NOMO-1 treated with DMSO at 0.1 percent for 48 hours (cell line): ENCODE data around the gene CLRN2.
"Not testable (repeated sequence)": the region's sequence is repeated elsewhere in the genome, so short reads cannot be mapped to it uniquely, and the experiment has no call there.

Experiments used
- DNase-seq: peaks from one replicate; lab custom pipeline; 2025; ENCODE audit not compliant: unreplicated experiment; lab: John Stamatoyannopoulos, UW

The CLRN2 gene

DNA sequence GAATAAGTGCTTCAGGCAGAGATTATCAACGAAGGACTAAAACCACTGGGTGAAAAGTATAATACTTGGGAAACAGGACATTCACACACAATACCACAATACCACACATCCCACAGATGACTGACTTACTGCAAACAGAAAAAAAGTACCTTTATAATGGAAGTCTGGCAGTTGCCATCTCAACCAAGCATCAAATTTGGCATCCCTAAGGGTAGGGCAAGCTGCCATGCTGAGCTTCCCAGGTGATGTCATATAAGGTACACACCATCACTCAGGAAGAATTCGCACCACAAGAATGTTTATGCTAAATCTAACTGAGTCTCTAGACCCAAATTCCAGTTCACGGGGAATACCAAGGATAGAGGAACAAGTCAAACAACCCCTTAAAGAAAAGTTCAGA, 12.2 kb upstream of the CLRN2 start:
- no peak for DNase-seq

DNA sequence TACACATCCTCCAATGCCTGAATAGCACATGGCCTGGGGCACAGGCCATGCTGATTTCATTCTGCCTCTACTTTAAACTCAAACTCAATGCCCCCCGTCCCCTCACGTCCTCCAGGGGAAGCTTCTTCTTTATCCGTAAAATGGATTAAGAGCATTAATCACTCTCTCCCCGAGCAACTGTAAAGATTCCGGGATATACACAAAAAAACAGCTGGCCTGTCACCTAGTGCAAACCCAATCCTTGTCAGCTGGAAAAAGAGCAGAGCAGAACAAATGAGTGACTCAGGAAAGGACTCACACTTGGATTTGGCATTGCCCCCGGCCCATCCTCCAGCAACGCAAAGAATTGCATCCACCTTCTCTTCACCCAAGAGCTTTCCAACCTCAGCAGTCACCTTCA, 10.9 kb upstream of the CLRN2 start:
- no peak for DNase-seq

DNA sequence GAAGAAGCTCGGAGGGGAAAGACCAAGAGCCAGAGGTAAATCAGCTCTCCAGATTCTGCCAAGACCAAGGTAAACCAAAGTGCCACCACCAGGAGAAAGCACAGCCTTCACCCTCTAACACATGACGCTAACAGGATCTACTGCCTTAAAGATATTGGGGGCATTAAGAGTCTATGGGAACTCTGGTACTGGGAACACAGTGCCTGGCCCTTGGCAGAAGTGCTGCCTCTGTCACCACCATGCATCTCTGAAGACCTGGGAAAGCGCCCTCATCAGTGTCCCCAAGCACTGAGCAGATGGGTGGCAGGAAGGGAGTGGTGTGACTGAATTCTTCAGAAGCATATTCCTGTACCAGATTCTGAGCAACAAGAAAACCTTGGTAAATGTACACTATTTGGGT, 4.4 kb upstream of the CLRN2 start:
- no peak for DNase-seq

DNA sequence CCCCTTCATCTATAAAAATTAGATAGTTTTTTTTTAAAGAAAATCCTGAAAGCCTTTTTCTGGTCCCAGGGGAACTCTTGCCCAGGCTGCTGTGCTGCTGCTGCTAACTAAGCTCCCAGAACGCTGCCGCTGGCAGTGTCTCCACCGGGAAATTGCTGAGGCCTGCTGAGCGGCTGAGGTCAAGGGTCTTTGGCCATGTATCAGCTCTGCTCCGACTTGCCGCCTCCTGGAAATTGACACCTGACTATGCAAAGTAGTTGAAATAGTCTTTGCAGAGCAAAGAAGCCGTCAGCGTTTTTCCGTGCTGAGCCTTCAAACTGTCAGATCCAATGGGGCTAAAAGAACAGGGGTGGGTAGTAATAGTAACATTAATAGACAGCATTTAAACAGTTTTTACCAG, 3.9 kb upstream of the CLRN2 start:
- peak; percentile 9 for DNase-seq

DNA sequence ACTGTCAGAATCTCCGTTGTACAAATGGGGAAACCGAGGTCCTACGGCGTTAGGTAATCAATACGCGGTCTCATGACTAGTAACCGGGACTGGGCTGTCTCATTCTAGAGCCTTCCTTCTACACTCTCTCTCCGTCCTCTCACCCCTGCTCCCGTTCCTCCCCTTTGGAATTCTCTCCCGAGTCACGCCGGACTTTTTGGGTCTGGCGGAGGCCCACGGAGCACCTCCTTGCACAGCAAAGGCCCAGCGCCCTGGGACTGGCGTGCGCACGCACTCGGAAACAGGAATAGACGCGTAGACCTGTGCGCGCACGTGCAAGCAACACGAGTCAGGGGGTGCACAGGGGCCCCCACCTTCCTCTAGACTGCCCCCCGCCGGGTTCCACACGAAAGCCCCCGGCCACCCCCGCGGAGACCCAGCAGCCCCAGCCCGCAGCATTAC, 3.4 kb upstream of the CLRN2 start:
- DNase-seq, result peak; percentile 45

DNA sequence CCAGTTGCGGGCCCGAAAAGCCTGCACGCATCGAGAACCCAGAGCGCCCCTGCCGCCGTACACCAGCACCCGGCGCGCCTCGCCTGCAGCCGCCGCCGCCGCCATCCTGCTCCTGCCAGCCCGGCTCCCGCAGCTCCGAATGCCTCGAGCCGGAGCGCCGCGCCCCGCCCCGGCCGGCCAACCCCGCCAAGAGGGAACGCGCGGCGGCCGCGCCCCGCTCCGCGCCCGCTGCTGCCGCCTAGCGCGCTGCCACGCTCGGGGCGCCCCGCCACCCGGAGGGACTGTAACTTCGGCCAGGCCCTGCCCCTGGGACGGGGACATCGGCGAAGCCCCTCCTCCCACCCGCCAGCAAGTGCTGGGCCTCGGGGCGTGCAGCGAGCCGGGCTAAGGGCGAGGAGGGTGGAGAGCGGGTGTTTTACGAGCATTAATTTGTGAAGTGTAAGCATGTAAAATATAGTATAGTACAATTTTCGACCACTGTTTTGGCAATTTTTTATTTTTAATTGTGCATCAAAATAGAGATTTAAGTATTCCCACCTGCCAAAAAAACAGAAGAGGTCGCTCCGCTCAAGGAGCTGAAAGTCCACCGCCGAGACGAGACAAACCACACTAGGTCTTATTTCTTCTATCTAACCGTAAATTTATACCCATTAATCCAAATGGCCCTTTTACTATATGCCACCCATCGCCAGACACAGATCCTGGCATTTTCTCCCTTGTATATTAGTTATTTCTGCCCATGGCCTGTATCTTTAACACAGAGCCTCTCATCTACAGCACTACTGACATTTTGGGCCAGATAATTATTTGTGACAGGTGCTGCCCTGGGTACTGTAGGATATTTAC, 2.8 kb upstream of the CLRN2 start, which contains the start of gene QDPR:
Gene QDPR, minus strand, starts transcription at position 141 of the 846 bp plus-strand sequence. Its CDS starts 36 bp downstream, at position 105.
- DNase-seq, result peak; percentile 77

DNA sequence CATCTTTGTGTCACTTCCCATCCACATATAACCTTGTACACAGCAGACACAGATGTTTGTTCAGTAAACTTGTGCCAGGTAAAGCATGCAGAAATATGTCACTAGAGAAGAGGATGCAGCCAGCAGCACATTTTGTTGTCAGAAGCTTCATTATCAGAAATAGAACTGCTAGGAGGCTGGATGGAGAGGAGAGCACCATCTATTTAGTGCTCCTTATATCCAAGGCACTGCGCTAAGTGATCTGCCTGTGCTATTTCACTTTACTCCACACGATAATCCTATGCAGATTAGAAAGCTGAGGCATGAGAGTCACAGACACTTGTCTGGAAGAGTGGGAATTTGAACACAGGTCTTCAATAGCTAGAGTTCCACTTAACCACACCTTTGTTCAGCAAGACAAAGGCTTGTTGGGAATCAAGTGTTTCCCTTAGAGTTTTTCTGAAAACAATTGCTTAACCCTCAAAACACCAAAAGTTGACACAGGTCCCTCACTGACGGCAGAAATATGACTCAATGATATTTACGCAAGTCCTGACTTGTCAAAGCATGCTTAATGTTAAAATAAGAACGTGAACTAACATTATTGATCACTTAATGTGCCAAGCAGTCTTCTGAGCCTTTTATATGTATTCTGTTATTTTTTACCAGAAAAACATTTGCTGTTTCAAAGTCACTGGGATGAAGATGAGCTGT, 1.8 kb upstream of the CLRN2 start:
- peak; percentile 24 for DNase-seq

DNA sequence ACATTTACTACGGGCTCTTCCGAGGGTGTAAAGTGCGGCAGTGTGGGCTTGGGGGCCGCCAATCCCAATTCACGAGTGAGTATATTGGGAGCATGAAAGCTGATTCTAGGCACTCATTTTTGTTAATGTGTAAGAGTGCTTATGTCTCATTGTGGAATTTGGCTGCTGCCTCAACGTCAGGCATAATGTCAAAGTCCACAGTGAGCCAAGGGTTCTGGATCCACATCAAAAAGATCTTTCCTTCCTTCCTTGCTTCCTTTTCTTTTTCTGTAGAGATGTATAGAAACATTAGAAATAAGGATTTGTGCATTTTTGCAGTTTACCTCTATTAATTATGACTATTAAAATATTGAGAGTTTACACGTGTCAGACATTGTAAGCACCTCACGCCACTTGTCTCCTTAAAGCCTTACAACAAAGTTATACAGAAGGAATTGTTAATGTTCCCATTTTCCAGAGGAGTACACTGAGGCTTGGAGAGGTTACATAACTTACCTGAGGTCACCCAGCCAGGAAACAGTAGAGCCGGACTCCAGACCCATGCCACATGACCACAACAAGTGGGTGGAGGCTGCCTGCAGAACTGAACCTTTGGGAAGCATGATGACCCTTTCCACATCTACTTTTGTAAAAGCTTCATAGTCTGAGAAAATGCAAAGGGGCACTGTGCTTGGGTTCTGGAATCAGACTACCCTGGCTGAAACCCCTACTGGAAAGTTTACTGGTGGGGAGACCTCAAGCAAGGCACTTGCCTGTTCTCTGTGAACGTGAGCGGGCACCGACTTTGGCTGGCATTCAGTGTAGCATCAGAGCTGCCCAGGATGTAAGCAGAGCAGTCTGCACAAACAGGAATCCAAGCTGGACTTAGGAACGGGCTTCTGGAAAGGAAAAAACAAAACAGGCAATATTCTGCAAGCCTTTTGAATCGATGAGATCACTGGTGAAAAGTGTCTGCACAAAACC, 761 bp downstream of the CLRN2 start:
- DNase-seq, result no peak

DNA sequence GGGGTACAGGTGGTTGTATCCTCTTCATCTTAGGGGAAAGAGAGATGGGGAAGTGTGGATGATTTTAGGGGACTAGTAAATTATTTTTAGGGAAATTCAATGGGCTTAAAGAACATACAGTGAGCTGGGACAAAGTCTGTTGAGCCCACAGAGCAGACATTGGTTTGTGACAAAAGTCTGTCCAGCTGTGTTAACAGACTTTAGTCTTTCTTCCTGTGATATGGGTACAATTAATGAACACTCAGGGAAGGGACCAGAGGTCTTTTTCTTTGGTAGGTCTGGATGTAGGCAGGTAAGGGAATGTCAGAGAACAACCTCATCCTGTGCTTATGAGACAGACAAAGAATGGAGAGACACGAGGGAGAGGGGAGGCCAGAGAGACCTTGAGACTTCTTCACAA, 2.0 kb downstream of the CLRN2 start:
- no peak for DNase-seq

DNA sequence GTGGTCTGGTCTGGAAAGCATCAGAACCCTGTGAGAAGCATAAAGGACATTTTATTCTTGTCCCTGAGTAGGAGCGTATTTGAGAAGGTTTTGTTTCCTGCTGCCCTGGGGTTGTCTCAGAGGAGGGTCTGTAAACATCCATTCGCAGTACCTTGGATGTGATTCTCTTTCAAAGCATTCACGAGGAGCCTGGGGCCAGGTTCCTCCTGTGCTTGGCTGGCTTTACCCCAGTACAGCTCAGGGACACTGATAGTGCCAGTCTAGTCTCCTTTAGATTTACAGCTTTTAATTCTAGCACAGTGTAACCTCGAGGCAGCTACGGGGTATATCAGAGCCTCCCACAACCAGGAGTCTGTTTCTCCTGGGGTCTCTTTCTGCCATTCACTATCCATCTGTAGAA, 2.7 kb downstream of the CLRN2 start:
- DNase-seq, result no peak

DNA sequence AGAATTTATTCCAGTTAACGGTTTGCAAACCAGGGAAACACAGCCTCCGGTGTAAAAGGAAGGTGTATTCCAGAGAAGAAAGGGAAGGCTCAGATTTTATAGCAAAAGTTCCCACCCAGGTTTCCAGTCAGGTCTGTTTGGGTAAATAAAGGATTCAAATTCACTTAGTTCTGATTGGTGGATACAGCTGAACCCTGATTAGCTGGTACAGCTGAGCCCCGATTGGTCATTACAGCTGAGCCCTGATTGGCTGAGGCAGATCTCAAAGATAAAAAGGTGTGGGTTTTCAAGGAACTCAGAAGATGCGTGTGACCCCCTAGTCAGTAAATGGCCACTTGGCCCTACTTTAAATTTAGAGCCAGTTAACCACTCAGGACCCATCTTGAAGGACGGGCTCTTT, 6.6 kb downstream of the CLRN2 start:
- no peak for DNase-seq

DNA sequence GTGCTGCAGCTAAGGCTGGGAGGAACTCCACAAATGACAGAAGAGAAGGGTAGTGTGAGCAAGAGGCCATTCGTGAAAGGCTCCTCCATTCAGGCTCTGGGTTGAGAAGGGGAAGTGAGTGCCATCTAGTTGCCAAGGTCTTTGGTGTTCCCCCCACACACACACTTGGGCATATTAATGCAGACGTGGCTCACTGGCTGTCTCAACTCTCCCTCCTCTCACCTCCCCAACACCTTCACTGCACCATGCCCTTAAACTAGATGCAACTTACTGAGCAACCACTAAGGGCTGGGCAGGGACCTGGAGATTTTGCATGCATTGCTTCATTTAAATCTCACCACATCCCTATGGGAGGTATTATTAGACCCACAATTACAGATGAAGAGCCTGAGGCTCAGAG, 8.7 kb downstream of the CLRN2 start:
- peak; percentile 24 for DNase-seq

DNA sequence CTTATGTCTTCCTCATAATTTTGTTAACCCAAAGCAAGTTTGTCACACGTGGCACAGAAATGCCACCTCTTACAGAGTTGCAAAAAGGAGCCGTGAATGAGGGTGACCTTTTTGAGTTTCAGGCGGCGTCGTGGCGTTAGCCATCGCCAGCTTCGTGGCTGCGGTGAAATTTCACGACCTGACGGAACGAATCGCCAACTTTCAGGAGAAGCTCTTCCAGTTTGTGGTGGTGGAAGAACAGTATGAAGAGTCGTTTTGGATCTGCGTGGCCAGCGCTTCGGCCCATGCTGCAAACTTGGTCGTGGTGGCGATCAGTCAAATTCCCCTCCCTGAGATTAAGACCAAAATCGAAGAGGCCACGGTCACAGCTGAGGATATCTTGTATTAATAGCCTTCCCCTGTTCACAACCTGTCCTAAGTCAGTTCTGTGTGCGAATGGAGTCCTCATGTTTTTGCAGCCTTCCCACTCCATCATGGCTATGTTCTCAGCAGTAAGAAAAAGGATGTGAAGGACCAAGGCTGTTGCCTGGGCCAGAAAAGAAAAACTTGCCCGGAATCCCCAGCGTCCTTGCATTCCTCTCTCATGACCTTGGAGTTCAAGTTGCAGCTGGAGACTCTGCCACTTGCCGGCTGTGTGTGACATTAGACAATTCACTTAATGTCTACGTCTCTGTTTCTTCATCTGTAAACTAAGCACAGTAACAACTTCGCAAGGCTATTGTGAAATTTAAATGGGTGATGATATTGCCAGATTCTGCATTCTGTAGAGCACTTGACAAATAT, 11.9 kb downstream of the CLRN2 start:
- no peak for DNase-seq

DNA sequence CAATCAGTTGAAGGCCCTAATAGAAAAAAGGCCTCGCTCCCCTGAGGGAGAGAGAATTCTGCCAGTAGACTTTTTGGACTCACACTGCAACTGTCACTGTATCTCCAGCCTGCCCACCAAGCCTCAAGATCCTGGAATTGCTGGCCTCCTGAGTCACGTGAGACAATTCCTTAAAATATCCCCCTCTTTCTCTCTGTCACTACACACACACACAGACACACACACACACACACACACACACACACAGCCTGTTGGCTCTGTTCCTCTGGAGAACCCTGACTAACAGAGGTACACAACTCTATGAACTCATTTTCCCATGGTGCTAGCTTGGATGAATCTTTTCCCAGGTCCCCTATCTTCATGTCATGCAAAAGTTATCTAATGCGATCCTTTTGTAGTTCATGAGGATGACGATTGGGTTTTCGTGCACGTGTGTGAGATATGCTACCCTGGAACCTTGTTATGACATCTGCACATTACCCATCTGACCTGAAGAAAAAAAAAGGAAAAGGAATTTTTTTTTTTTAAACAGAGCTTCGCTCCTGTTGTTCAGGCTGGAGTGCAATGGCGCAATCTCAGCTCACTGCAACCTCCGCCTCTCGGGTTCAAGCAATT, 13.7 kb downstream of the CLRN2 start:
- no peak for DNase-seq

DNA sequence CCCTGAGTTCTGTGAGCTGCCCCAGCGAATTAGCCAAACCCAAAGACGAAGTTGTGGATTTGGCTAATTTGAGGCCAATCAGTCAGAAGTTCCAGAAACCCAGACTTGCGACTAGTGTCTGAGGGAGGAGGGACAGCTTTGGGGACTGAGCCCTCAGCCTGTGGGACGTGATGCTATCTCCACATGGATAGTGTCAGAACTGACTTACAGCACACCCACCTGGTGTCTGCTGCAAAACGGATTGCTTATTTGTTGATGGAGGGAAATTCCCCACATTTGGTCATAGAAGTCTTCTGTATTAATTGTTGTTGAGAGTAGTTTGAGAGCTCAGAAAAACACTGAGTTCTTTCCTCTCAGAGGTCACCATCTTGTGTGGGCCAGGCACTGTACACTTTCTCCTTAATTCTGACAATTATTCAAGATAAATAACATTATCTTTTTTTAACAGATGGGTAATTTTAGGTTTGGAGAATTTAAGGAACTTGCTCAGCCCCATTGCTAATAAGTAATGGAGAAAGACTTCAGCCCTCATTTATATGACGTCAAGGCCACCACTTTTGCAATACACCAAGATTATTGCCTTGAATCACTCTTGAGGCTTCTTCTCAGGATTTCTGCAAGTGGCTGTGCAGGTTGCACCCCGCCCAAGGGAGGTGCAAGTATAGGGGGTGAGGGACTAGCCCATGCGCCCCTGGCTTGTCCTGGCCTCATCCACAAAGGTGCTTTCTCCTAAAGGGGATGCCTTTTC, 16.7 kb downstream of the CLRN2 start:
- peak; percentile 42 for DNase-seq

DNA sequence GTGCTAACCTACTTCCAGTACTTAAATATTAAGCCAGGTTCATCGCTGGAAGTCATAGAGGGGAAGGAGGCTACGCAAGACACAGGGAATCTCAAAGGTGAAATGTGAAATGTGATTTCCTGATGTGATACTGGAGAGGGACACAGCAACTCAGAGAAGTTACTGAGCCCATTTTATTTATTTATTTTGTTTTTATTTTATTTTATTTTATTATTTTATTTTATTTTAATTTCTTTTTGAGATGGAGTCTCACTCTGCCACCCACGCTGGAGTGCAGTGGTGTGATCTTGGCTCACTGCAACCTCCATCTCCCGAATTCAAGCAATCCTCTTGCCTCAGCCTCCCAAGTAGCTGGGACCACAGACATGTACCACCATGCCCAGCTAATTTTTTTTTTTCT, 19.7 kb downstream of the CLRN2 start:
- no peak for DNase-seq

DNA sequence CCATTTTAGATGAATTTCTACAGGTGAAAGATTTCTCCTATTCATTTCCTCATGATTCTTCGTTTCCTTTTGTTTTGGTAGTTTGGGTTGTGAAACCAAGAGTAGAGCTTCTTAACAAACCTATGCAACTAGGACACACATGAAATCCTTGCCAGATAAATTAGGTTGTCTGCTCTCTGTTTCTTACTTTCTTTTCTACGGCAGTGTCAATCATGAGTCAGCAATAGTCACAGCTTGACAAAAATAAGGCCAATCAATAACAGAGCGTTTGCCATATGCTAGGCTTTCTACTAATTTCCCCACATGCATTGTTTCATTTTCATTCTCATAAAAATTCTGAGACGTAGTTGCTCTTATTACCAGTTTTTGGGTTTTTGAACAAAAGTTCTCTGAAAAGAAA, 20.3 kb downstream of the CLRN2 start:
- peak; percentile 28 for DNase-seq

DNA sequence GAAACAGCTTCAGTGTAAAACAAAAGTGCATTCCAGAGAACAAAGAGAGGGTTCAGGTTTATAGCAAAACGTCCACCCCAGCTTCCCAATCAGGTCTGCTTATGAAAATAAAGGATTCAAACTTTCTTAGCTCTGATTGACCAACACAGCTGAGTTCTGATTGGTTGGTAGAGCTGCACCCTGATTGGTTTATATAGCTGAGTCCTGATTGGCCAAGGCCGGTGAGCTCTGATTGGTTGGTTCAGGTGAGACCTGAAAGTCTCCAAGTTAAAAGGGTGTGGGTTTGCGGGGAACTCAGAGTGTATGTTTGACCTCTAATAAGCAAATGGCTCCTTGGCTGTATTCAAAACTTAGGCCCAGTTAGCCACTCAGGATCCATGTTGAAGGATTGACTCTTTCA, 20.9 kb downstream of the CLRN2 start:
- DNase-seq, result no peak

DNA sequence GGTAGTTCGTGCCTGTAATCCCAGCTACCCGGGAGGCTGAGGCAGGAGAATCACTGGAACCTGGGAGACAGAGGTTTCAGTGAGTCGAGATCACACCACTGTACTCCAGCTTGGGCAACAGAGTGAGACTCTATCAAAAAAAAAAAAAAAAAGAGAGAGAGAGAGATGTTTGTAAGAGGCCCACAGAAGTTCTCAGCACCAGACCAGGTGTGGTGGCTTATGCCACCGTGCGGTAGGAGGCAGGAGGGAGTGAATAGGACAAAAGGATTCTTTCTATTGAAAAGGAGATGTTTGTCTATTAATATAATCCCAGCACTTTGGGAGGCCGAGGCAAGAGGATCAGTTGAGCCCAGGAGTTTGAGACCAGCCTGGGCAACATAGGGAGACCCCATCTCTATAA, 22.1 kb downstream of the CLRN2 start:
- DNase-seq, result not testable (repeated sequence)
